ENCODE results near the gene FAM177B.

Gene FAM177B

DNA sequence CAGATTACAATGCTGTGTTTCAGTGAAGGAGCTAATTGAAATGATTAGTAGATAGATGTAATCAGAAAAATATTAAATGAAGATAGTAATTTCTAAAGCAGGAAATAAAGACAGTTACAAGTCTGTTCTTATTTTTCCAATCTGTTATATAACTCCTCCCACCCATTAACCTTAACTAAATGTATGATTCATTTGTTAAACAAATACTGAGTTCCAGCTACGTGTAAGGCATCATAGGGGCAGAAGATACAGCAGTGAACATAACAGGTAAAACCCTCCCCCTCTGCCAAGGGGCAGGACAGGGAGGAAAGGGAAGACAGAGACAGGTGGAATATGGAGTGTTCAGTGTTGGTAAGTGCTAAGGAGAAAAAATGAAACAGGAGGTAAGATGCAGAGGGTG is at the start of gene FAM177B:
Gene FAM177B, plus strand, starts transcription at position 231 of the 400 bp plus-strand sequence. CDS start 9,344 bp downstream, outside the sequence.
- peak; percentile 17 for DNase-seq (ENCODE audit: low spot score)

DNA sequence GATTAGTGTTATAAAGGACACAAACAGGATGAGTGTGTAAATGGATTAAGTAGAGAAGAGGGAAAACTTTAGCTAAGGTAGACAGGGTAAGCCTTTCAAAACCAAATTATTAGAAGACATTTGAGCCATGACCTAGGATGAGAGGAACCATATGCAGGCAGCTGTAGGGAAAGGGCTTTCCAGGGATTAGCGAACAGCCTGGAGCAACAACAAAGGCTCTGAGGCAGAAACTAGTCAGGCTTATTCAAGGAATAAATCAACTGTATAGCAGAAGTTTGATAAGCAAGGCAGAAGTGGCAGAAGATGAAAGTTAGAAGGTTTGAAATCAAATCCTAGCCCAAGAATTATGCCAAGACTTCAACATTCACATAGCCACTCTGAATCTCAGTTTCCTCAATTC is 46.0 kb upstream of the FAM177B start:
- no peak for DNase-seq (ENCODE audit: low spot score)

DNA sequence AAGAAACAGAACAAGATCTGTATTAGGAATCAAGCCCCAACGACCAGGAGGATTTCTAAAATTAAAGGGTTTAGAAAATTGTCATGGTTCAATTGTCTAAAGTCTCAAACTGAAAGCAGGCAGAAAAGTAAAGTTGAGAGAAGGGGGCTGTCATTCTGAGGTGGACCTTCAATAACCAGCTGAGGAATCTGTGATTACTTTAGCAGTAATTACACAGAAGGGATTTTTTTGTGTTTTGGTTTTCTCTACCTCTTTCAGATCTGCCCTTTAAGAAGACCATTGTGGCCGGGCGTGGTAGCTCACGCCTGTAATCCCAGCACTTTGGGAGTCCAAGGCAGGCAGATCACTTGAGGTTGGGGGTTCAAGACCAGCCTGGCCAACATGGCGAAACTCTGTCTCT is 42.1 kb upstream of the FAM177B start:
- DNase-seq (ENCODE audit: low spot score), result no peak

DNA sequence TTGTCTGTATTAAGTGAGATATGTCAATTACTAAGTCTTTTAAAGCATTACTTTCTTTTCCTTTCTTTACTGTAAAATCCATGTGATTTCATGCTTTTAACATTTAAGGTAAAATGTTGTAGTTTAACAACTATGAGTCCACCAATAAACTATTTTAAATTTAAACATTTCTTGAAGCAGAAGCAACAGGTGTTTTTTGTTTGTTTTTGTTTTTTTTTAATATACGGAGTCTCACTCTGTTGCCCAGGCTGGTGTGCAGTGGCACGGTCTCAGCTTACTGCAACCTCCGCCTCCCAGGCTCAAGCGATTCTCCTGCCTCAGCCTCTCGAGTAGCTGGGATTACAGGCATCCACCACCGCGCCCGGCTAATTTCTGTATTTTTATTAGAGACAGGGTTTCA is 40.3 kb upstream of the FAM177B start:
- no peak for DNase-seq (ENCODE audit: low spot score)

DNA sequence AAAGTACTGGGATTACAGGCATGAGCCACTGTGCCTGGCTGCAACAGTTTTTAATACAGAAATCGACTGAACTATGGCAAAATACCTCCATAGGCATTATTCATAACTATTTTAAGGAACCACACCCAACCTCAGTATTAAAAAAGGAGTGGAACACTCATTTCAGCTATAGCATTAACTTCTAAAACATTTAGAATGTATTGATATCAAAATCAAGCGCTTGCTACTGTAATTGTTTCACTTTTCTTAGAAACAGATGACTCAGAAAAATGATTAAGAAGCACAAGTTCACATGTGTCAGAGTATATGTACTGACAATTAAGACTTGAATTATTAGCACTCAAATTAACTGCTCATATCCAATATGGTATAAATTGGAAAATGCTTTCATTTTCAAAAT is 39.8 kb upstream of the FAM177B start:
- no peak for DNase-seq (ENCODE audit: low spot score)

DNA sequence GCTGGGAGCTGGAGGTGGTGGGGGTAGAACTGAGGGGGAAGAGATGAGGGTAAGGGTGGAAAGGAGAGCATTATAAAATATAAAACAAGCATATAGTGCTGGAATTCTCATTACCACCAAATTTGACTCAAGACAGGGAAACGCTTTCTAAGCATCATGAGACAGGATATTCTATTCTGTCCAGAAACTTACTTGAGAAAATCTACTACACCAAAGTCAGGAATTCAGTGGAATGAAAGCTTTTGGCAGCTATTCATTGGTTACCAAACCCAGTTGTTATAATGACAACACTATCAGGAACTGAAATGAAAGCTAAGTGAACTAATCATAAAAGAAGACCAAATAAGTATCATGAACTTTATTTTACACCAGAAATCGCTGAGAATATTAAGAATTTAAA is 39.2 kb upstream of the FAM177B start:
- DNase-seq (ENCODE audit: low spot score), result no peak

DNA sequence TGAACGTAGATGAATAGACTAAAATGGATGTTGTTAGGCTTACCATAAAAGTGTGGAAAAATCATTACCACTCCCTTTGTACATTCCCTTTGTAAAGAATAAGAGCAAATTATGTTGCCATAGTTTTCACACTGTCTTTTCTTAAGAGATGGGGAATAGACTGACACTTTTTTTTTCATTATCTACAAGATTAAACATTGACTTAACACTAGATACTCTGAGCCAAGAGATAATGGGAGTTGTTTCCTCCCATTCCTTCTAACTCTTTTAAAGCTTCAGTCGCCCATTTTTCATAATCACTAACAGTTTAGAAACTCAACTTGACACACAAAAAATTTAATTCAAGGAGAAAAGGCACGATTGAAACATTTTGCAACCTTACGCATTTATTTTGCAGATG is 34.8 kb upstream of the FAM177B start:
- no peak for DNase-seq (ENCODE audit: low spot score)

DNA sequence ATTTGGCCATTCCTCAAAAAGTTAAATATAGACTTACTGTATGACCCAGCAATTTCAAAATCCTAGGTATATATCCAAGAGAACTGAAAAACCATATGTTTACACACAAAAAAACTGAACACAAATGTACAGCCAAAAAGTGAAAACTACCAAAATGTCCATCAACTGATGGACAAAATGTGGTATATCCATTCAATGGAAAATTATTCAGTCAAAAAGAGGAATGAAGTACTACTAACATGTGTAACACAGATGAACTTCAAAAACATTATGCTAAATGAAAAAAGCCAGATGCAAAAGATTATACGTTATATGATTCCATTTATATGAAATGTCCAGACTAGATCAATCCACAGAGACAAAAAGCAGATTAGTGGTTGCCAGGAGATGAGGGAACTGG is 32.7 kb upstream of the FAM177B start:
- no peak for DNase-seq (ENCODE audit: low spot score)

DNA sequence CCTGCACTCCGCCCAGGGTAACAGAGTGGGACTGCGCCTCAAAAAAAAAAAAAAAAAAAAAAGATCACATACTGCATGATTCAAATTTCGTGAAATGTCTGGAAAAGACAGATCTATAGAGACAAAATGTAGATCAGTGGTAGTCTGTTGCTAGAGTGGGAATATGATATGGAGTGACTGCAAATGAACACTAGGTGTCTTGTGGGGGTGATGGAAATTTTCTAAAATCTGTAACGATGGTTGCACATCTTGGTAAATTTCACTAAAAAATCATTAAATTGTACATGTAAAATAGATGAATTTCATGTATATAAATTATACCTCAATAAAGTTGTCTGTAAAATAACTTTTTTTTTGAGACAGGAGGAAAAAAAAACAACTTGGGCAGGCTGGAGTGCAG is 30.2 kb upstream of the FAM177B start:
- no peak for DNase-seq (ENCODE audit: low spot score)

DNA sequence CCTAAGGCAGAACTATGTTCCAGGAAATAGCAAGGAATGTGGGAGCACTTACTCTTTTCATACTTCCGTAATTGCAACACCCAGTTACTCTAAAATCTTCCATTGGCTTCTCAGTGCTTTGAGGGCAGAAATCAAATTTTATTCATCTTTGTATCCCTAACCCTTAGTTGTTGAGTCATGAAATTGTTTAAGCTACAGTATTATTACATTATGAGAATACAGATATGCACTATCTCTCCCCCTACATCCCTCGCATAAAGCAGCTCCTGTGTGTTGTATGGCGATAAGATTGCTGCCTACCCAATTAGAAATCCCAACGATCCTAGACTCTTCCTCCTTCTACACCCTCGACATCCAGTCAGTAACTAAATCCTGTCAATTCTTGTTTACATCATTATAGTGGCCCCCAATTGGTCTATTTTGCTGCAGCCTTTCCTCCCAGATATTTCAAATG is 27.3 kb upstream of the FAM177B start:
- no peak for DNase-seq (ENCODE audit: low spot score)

DNA sequence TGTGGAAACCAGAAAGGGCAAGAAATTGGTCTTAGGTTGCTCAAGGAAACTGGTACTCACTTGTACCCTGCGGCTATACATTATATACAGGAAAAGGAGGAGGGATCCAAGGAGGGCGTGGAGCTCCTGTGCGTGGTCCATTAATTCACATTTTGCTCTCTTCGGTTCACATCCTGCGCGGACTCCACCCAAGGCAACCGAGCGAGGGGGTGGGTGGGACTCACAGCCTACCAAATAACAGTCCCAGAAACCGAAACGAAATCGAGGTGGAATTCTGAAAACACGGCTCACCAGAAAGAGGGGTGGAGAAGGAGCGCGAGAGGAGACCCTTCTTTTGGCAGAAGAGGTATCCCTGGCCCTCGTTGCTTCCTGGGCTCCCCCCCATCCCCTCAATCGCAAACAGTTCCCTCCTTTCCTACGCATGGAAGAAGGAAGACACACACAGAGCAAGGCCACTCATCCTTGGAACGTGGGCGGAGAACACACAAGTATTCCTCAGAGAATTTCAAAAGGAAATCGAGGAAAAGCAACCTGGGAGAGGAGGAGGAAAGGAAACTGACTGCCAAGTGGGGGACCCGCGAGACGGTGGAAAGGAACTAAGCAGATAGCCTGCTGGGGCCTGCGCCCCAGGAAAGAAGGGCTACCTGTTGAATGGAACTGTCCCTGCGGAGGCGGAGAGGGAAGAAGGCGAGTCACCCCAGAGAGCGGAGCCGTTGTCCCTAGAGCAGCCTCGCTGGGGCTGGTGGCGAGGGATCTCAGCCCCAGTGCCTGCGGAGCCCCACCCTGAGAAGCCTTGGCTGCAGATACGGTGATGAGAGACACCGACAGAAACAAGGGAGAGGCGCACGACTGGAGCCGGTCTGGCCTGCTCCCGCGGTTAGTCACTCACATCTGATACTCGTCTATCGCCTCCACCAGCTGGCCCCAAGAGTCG is 25.4 kb upstream of the FAM177B start:
- DNase-seq (ENCODE audit: low spot score), result peak; percentile 65

DNA sequence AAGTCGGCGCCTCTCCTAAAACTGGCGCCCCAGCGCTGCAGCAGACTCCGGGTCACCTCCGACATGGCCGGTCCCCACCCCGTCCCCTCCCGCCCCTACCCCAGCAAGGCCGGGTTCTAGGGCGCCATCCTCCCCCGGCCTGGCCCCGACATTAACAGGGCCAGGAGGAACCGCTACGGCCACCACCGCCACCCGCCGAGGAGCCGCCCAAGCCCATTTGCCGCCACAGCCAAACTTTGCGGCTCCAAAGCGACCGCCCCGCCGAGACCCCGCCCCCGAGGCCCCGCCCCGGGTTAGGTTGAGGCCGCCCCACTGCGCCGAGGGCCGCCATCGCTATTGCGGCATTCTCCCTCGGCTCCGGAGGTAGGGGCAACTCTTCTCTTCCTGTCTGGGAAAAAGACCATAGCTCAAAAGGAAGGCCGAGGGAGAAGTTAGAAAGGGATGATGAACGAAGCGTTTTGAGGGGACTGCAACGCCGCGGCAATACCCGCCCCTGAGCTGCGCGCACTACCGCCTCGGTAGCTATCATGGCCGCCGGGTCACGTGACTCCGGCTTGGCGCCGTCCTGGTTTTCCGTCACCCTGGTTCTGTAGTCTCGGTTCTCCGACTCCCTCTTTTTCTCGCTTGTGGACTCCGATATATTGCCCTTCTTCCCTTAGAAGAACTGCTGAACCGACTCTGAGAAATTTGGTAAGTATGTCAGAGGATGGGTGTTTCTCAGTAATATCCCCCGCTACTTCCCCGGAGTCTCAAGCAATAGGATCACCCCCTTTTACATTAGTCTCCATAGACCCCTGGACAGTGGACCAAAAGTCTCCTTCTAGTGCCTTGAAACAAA is 24.5 kb upstream of the FAM177B start, which contains the start of the genes AIDA and BROX:
Gene AIDA, minus strand, starts transcription at position 239 of the 838 bp plus-strand sequence. Its CDS starts 174 bp downstream, at position 65.
Gene BROX, plus strand, starts transcription at position 312 of the 838 bp plus-strand sequence. CDS start 3,136 bp downstream, outside the sequence.
- peak; percentile 92 for DNase-seq (ENCODE audit: low spot score)

DNA sequence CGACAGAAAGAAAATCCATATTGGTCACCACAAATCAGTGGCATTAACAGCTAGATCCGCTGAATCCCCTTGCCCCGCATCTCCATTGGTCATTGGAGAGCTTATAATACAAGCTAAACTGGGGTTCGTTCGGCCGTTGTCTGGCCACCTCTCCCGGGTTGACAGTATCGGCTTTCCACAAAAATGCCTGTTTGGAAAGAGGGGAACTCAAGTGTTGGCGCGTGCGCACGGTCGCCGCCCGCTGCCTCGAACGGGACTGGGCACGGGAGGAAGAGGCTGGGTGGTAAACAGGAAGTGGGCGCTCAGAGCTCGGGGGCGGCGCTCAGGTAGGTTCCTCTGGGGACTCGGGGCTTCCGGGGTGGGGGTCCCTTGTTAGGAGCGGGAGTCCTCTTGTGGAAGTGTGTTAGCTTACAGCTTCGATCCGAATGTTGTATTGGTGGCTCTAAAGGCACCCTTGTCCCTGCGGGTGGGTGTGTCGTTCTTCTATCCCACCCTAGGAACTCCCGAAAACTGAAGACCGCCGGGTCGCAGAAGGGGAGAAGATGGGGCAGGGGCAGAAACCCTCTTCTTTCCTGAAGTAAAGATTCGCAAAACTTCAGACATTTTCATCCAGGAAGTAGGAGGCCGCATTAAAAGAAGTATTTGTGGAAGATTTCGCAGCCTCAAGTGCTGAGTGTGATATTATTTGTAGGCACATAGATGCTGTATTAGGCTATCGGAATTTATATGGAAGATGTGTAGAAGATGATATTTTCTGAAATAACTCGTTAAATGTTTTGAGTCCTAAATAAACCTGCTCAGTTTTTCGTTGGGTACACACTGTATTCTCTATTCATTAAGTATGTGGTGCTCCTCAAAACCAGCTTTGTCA is 23.7 kb upstream of the FAM177B start:
- DNase-seq (ENCODE audit: low spot score), result peak; percentile 95

DNA sequence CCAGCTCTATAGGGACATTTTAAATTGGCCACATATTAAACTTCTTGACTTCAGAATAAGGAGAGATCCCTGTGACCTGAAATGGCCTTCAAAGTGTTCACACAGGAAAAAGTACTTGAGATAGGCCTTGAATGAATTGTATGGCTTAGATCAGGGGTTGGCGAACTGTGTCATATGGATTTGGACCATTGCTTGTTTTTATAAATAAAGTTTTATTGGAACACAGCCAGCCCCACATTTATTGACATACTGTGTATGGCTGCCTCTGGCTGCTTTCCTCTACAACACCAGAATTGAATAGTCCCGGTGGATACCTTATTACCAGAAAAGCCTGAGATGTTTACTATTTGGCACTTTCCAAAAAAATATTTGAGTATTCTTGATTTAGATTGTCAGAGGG is 20.6 kb upstream of the FAM177B start:
- no peak for DNase-seq (ENCODE audit: low spot score)

DNA sequence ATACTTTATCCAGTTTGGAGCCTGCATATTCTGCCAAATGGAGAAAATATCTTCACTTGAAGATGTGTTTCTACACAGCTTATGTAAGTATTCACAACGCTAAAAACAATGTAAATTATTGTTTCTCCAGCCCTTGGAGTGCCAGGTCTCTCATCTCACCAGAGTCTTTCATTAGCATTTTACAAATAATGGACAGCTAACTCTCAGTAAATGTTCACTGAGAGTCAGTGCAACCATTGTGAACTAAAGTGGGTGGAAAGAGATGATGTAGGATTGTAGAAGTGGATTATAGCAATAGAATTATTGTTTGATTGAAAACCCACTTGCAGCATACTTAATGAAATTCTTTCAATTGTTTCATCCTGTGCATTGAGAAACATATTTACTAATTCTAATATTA is 8.3 kb upstream of the FAM177B start:
- peak; percentile 59 for DNase-seq (ENCODE audit: low spot score)

DNA sequence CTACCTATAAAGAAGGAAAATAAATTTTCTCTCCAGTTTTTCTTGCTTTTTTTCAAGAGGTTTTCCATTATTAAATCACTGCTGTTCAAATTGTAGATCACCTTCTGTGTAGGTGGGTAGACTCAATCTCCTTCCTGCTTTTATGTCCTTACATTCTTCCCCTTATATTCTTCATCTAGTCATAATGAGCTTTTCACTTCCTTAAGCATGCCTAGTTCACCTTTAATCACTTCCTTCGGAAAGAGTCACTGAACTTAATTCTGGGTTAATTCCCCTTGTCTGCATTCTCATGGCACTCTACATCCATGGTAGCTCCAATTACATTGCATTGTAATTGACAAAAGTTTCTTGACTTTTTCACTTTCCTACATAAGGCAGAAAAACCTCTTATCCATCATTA is 6.1 kb upstream of the FAM177B start:
- no peak for DNase-seq (ENCODE audit: low spot score)

DNA sequence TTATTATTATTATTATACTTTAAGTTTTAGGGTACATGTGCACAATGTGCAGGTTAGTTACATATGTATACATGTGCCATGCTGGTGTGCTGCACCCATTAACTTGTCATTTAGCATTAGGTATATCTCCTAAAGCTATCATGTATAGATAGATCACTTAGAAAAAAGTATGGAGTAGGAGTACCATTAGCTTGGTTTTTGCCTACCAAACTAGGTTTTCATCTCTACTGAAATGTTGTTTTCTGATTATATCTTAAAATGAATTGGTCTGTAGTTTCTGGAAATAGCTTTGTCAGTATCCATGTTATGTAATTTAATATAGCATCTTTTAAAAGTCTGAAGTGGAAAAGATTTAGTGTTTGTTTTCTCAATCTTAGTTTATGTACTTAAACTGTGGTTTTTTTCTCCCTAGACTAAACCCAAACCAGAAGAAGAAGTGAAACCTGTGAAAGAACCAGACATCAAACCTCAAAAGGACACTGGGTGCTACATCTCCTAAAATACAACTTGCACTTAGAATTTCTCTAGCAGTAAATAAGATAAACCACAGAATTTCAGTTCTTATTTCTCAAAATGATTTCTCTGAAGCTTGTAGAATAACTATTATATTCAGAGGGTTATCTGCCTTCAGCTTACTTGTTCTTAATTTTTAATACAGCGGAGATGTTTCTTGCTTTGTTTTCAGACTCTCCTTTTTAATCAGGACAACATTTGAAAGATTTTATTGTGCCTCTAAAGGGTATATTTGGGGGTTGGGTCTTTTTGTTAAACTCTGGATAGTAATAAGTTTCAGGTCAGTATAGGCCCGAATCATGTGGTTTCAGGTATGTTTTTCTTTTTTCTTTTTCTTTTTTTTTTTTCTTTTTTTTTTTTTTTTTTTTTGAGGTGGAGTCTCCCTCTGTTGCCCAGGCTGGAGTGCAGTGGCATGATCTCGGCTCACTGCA is 4.5 kb upstream of the FAM177B start:
- peak; percentile 18 for DNase-seq (ENCODE audit: low spot score)

DNA sequence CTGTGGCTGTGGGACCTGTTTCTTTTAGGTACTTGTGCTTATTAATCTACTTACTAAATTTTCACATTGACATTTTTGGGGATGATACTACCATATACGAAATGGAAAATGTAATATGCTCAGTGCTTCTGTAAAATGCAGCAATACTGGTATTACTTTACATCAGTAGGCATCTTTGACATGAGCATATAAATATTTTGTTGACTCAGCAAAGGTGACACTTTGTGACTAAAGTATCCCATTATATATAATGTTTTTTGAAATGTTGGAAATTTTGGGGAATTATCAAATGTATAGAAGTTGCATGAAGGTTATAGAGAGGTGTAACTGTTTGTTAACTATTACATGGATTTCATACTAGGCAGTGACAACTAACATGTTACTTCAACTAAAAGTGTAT is 2.3 kb upstream of the FAM177B start:
- DNase-seq (ENCODE audit: low spot score), result no peak

DNA sequence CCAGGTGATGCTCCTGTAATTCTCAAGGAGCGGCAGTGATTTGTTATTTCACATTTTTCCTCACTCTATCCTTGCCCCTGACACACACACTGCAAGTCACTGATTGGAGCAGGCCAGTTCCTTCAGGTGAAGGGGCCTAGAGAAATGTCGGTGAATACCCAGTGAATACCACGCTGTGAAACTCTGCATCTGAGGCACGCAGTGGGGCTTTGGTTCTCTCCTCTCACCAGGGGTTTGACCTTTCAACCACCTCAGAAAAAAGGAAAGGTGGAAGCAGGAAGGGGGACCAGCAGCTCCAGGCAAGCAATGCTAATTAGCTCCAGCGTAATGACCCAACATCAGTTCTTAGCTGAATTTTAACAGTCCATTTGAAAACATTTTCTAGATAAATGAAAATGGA is 532 bp upstream of the FAM177B start:
- no peak for DNase-seq (ENCODE audit: low spot score)

DNA sequence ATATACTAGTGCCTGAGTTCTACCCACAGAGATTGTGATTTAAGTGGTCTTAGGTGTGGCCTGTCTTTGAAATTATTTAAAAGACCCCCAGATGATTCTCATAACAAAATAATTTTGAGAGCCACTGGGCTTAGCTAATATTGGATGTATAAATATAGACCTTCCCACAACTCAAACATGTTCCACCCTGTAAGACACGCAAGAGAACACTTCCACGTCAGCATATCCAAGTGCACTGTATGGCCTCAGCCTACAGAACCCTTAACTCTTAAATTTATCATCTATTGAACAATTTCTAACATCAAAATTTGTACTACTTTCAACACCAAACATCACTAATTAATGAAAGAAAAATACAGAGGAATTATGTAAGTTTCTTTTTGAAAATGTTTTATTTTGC is 2.5 kb downstream of the FAM177B start:
- no peak for DNase-seq (ENCODE audit: low spot score)

DNA sequence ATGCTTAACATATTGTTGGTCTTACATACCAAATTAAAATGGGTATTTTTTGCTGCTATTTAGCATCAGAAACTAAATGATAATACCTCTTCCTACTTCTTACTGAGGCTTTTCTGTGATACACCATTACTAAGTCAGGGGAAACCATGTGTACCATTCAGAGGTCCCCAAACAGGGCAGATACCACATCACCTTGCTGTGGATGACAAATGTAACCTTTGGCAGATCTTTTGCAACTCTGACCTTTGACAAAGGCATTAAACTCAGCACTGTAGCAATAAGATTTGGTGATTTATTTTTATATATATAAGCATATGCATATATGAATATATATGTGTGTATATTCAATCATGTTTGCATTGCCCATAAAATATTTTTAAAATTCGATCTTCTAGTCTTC is 2.9 kb downstream of the FAM177B start:
- no peak for DNase-seq (ENCODE audit: low spot score)
